Choroid plexus epithelial cell (primary cell): ENCODE results near the gene RALGAPA2.

Experiments used
- DNase-seq: peaks from one replicate; pipeline ENCODE4 v3.0.0-alpha.2; 2010; ENCODE audit warnings: low read depth
- H3K4me3 ChIP-seq: 2 replicates; pipeline ENCODE4 v1.5.1; 2011; ENCODE audit warnings: low read depth, mild to moderate bottlenecking, control low read depth, low read length, moderate library complexity
- CTCF ChIP-seq: conservative IDR thresholded peaks from 2 replicates; pipeline ENCODE4 v1.5.1; 2011; ENCODE audit warnings: low read depth, mild to moderate bottlenecking, control low read depth, inconsistent platforms, low read length, moderate library complexity

RALGAPA2 gene

GRCh38 chr20:20390393-20390792 is 322.1 kb downstream of the RALGAPA2 start:
- no peak for DNase-seq
- no peak for TF ChIP-seq CTCF

GRCh38 chr20:20386192-20386591 is 326.3 kb downstream of the RALGAPA2 start:
- TF ChIP-seq CTCF: no peak

More at GRCh38 chr20:20390393-20390792, 322.1 kb downstream of the RALGAPA2 start:
- H3K4me3 ChIP-seq: no peak overlapping the region

GRCh38 chr20:20375862-20376261 is 336.6 kb downstream of the RALGAPA2 start:
- no peak overlapping the region for H3K4me3 ChIP-seq
- TF ChIP-seq CTCF: no peak
- no peak for DNase-seq

More at GRCh38 chr20:20386192-20386591, 326.3 kb downstream of the RALGAPA2 start:
- no peak overlapping the region for H3K4me3 ChIP-seq
- DNase-seq: no peak

GRCh38 chr20:20373091-20373571 is 339.3 kb downstream of the RALGAPA2 start:
- DNase-seq: no peak
- no peak overlapping the region for H3K4me3 ChIP-seq
- no peak for TF ChIP-seq CTCF

- TF ChIP-seq CTCF: no peak
- DNase-seq: no peak
- H3K4me3 ChIP-seq: no peak overlapping the region
Observed at GRCh38 chr20:20371681-20372080, 340.8 kb downstream of the RALGAPA2 start.

- no peak for DNase-seq
- no peak for TF ChIP-seq CTCF
- H3K4me3 ChIP-seq: no peak overlapping the region
Observed at GRCh38 chr20:20371083-20371482, 341.4 kb downstream of the RALGAPA2 start.

GRCh38 chr20:20370094-20370575 is 342.3 kb downstream of the RALGAPA2 start:
- no peak for TF ChIP-seq CTCF
- DNase-seq: peak; percentile 12
- no peak overlapping the region for H3K4me3 ChIP-seq
